CD1c-positive myeloid dendritic cell (primary cell): ENCODE measurements around the gene TPPP3.

Experiments used
- DNase-seq: peaks from one replicate; pipeline ENCODE4 v3.0.0-alpha.2; 2016; ENCODE audit errors: extremely low spot score

The TPPP3 gene

GRCh38 chr16:67405336-67405735 lies 12.0 kb upstream of the TPPP3 start:
- DNase-seq: no peak

DNA sequence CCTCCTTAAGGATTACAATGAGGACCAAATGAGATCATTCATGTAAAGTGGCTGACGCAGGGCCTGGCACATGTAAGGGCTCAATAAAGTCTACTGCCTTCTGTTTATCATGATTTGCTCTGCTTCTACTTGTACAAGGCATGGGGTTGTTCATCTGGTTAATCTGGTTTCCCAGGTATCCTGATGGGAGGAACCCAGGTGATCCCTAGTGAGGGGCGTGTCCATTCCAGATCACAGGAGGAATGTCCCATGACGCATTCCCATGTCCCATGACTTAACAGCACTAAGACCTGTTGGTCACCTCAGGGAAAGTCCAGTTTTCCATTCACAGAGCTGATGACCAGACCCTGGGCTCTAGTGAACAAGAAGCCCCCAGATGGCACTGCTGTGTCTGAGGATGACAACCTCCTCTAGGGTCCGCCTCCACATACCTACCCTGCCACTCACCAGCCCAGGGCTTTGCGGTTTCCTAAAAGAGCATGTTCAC lies 11.5 kb upstream of the TPPP3 start:
- DNase-seq: no peak

GRCh38 chr16:67403976-67404555 lies 10.8 kb upstream of the TPPP3 start:
- DNase-seq: no peak

GRCh38 chr16:67400901-67401300 lies 7.6 kb upstream of the TPPP3 start:
- no peak for DNase-seq

DNA sequence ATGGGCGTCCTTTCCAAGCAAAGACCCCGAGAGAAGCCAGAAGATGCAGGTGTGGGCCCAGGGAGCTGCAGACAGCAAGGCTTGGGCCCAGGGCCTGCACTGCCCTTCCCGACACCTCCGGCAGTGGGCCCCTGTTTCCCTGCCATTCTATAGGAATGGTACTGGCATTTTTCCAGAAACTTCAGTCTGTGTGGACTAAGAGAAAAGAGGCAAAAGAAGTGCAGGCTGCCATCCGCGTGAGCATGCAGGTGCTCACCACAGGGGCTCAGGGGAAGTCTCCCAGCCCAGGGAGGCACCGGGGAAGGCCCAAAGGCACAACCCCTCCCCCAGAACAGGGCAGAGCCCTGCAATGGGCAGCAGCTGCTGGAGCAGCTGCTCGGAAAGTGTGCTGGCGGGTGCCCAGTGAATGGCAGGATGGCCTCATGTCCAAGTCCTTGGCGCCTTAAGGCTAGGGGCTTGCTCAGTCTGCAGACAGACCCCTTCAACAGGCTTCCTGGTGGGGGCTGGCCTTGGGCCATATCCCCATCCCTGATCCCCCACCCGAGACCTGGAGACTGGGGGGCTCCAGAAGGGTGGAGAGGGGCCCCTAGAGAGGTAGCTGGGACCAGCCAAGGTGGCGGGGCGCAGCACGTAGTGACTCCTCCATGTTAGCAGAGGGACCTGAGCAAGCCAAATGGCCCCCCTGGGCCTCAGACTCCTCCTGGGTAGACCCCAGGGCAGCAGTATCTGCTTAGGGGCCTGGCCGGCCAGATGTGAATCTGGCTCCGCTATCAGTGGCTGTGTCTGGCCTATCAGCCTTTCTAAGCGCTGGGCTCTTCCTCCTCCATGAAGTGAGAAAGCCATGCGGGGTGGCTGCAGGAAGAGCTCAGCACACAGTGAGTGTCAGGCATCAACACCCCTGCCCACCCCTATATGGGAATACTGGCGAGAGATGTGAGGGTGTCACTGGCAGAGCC lies 6.7 kb upstream of the TPPP3 start:
- no peak for DNase-seq

- peak; percentile 65 for DNase-seq
Observed at GRCh38 chr16:67399218-67399733, 6.0 kb upstream of the TPPP3 start.

- no peak for DNase-seq
Observed at GRCh38 chr16:67398546-67399217, 5.4 kb upstream of the TPPP3 start.

GRCh38 chr16:67397812-67398545 lies 4.7 kb upstream of the TPPP3 start:
- DNase-seq: no peak

GRCh38 chr16:67397036-67397801 lies 3.9 kb upstream of the TPPP3 start:
- no peak for DNase-seq

DNA sequence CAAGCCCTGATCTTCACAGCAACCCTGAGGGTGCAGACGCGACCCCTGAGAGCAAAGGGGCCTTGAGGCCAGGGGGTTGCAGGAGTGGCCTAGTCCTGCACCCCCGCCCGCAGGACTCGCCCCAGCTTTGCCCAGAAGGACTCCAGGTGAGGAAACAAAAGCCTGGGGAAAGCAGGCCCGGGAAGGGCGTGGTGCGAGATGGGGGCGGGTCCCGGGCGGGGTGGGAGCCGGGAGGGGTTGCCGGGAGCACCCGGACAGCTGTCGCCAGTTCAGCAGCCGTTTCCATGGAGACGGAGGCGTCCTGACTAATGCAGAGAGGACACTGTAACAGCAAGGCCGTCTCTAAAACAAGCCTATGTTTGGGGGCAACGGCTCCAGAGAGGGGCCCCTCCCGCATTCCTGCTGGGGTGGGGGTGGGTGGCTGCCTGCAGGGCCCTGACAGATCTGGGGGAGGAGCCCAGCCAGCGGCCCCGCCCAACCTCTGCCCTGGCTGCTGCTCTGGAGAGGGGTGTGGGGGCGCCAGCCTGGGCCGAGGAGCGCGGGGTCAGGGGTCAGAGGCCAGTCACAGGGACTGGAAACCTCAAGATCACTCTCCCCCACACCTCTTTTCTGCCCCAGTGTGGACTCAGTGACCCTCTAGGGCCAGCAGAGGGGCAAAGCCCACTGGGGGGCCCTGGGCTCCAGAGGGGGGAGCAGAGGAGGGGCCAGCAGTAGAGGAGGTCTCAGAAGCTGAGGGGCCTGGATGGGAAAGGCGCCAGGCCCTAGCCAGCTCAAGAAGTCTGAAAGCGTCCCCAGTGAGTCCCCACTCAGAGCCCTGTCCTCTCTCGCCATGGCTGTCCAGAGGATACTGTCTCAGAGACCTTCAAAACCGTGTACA lies 3.1 kb upstream of the TPPP3 start:
- DNase-seq: peak; percentile 53

DNA sequence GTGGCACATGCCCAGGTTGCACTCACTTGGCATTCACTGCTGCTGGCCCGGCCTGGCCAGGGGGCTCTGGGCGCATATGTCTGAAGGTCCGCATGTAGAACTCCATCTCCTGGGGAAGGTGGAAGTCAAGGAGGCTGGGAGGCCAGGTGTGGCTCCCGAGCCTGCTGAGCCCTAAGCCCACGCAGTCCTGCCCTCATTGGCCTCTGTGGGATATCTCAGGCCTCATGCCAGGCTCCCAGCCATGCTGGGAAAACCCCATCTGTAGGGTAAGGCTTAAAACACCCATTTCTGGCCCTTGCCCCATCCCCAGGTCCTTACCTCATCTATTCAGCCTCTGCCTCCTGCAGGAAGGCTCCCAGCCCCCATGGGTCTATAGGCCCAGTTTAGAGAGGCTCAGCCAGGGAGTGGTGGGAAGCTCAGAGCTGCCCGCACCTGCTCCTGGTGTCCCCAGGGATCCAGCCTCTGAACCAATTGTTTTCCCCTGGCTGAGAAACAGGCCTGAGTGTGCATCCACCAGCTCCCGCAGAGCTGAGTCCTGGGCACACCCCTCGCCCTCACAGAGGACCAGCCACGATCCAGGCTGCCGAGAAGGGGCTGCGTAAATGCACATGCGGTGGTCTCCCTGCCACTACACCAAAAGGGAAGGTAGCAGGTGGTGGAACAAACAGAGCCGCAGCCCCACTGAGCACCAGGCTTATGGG lies 2.3 kb upstream of the TPPP3 start:
- no peak for DNase-seq

GRCh38 chr16:67395105-67395457 lies 1.8 kb upstream of the TPPP3 start:
- DNase-seq: peak; percentile 58

- DNase-seq: peak; percentile 73
Observed at GRCh38 chr16:67394155-67395104, 1.1 kb upstream of the TPPP3 start.

GRCh38 chr16:67393788-67394154 lies 473 bp upstream of the TPPP3 start:
- no peak for DNase-seq

DNA sequence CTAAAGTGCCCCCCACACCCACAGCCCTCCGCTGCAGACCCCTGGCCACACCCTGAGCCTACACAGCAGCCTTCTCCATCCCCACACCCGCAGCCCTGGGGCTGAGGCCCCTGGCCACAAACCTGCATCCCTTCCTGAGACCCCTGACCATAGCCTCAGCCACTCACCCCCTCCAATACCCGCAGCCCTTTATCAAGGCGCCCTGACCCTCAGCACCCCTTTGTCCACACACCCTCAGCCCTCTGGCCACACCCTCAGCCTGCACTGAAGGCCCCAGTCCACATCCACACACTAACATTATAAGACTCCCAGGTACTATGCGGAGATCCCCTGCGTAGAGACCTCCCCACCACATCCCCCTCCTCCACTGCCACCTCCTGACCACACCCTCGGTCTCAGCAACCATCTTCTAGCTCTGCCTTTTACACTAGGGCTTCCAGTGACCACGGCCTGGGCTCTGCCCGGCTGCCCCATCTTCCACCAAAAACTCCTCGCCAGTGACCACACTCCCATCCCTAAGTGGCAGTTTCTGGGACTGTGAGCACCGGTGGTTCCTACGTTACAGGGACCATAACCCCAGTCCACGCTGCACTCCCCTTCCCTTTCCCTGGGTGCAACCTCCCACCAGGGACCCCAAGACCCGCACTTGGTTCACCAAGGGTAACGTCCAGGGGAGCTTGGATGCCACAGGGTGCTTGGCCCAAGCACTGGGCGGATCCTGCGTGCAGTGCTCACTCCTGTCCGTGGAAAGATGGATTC lies 818 bp downstream of the TPPP3 start:
- no peak for DNase-seq

- DNase-seq: peak; percentile 16
Observed at GRCh38 chr16:67391424-67392300, 1.6 kb downstream of the TPPP3 start.
